Ascending aorta (tissue), 2 donors: ENCODE measurements around the gene PSAPL1. TPM values are rescaled to one million over a fixed set of nuclear protein-coding genes. Genes with fewer than 3 reads are reported as not detected.

Experiments used
- DNase-seq, 2 donors: peaks; one replicate each; pipeline ENCODE4 v3.0.0-alpha.2; 2019; ENCODE audit warnings: low spot score in 2 of 2
- H3K27ac ChIP-seq, 2 donors: fragments of 200-600 bp; sonication (generic); one replicate each; pipeline ENCODE4 v1.5.1; 2016 to 2017; ENCODE audit warnings: mild to moderate bottlenecking in 1 of 2
- H3K27me3 ChIP-seq: fragments of 200-600 bp; sonication (generic); one replicate; pipeline ENCODE4 v1.5.1; 2017
- H3K36me3 ChIP-seq, 2 donors: fragments of 200-600 bp; sonication (generic); one replicate each; pipeline ENCODE4 v1.5.1; 2016
- H3K4me1 ChIP-seq, 2 donors: fragments of 200-600 bp; sonication (generic); one replicate each; pipeline ENCODE4 v1.5.1; 2016 to 2017; ENCODE audit warnings: mild to moderate bottlenecking in 1 of 2
- H3K4me3 ChIP-seq, 2 donors: fragments of 200-600 bp; sonication (generic); one replicate each; pipeline ENCODE4 v1.5.1; 2016 to 2017; ENCODE audit warnings: mild to moderate bottlenecking in 1 of 2
- H3K9me3 ChIP-seq, 2 donors: fragments of 200-600 bp; sonication (generic); one replicate each; pipeline ENCODE4 v1.5.1; 2016
- intact Hi-C: fragments of 100-400 bp; cut with DNase I; formaldehyde crosslinking; loops from one replicate; pipeline ENCODE4 v1.15.1; 2023
- total RNA-seq: library from RNA; depleted of rRNA; stranded (reverse); fragments of >200 nt; gene quantifications from one replicate; pipeline ENCODE4 v1.1.0, GENCODE V29; 2016
- TF ChIP-seq, protein P1 (sequence below), 3 experiments: fragments of 200-600 bp in 2 of 3; fragments of 450-650 bp in 1 of 3; sonication (generic) in 2 of 3; IDR thresholded peaks; one replicate each; pipeline ENCODE4 v1.5.1; 2016 to 2019; ENCODE audit warnings: antibody characterized with exemption in 3 of 3, mild to moderate bottlenecking in 1 of 3, moderate library complexity in 1 of 3

Gene PSAPL1
- total RNA-seq, 1 donor from 2014 or later = not detected

DNA sequence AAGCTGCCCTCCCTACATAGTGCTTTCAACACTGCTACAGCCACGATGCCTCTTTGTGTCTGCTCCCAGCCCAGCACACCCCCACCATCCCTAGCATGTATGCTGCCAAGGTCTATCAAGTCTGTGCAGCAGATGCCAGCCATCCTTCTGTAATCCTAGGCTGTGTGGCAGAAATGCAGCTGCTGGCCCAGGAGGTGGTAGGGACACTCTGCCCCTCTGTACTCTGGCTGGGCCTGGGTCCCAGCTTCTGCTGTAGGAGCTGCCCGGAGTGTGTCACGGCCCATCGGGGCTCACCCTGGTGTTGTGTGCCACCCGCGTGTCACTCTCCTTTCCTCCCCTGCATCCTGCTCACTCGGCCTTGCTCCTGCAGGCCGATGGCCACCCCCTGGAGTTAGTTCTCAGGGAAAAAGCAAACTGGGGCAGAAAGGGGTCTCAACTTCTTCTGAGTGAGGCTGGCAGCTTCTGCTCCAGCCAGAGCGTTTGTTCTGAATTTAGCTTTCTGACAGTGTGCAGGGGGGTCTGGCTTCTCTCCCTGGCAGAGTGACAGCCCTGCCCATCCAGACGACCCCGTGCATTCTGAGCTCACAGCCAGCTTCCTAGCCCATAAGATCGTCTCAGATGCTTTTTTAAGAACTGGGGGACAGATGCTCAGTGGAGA is 22.7 kb downstream of the PSAPL1 start:
- Histone ChIP-seq H3K27ac (no peak overlapping the region), H3K27me3 (no peaks in the 10 kb centered on the region)
- TF ChIP-seq, protein P1, sequence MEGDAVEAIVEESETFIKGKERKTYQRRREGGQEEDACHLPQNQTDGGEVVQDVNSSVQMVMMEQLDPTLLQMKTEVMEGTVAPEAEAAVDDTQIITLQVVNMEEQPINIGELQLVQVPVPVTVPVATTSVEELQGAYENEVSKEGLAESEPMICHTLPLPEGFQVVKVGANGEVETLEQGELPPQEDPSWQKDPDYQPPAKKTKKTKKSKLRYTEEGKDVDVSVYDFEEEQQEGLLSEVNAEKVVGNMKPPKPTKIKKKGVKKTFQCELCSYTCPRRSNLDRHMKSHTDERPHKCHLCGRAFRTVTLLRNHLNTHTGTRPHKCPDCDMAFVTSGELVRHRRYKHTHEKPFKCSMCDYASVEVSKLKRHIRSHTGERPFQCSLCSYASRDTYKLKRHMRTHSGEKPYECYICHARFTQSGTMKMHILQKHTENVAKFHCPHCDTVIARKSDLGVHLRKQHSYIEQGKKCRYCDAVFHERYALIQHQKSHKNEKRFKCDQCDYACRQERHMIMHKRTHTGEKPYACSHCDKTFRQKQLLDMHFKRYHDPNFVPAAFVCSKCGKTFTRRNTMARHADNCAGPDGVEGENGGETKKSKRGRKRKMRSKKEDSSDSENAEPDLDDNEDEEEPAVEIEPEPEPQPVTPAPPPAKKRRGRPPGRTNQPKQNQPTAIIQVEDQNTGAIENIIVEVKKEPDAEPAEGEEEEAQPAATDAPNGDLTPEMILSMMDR (IDR thresholded peaks at IDR 0.05) = no peak

DNA sequence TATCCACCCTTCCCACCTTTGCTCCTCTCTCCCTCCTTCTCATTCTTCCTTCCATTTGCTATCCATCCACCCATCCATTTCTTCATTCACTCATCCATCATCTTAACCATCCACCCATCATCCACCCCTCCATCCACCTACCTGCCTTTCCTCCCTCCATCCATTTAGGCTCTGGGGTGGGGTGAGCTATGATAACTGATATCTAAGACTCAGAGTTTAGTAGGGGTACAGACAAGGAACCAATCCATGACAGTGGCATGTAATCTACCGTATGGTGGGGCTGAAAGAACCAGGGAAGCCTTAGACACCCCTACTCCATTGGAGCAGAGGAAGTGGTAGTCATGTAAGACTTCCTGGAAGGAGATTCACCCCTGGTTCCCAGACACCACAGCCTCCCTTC is 23.2 kb downstream of the PSAPL1 start:
- intact Hi-C loops = no loop called here
- Histone ChIP-seq H3K9me3 (peaks cover 14 to 21% of the 10 kb centered on the region in 2 donors), H3K4me1 (no peaks in the 10 kb centered on the region), H3K4me3 (no peak overlapping the region), H3K27me3 (no peaks in the 10 kb centered on the region), H3K27ac (no peak overlapping the region), H3K36me3 (no peaks in the 10 kb centered on the region)
- TF ChIP-seq, protein P1 (IDR thresholded peaks at IDR 0.05) = no peak
- DNase-seq = no peak

More for the DNA sequence above, 22.7 kb downstream of the PSAPL1 start:
- H3K4me1 ChIP-seq = no peaks in the 10 kb centered on the region
- no peaks in the 10 kb centered on the region for H3K36me3 ChIP-seq
- intact Hi-C loops = no loop called here
- DNase-seq = peak; percentile 7 to 27
- H3K9me3 ChIP-seq = peaks cover 14 to 21% of the 10 kb centered on the region in 2 donors
- H3K4me3 ChIP-seq = no peak overlapping the region

DNA sequence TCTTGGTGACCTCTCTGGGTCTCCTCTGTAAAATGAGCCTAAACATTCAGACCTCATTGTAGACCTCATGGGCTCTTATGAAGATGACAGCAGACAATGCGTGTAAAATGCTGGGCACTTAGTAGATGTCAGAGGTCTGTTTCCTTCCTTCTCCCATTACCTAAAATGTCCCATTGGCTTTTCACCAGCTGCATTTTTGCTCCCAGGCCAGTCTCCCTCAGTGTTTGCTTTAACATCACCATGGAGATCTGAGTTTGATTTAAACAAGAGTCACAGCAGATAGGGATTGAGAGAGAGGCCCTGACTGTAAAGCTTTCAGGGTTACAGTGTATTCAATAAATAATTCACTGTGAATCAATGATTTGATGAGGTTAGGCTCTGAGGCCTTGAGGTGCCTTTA is 24.3 kb downstream of the PSAPL1 start:
- H3K4me1 ChIP-seq = no peaks in the 10 kb centered on the region
- DNase-seq = no peak
- no peaks in the 10 kb centered on the region for H3K27me3 ChIP-seq
- peaks cover 14 to 21% of the 10 kb centered on the region in 2 donors for H3K9me3 ChIP-seq
- TF ChIP-seq, protein P1 (IDR thresholded peaks at IDR 0.05) = no peak
- no peak overlapping the region for H3K4me3 ChIP-seq
- intact Hi-C loops = no loop called here
- H3K27ac ChIP-seq = no peak overlapping the region
- no peaks in the 10 kb centered on the region for H3K36me3 ChIP-seq

DNA sequence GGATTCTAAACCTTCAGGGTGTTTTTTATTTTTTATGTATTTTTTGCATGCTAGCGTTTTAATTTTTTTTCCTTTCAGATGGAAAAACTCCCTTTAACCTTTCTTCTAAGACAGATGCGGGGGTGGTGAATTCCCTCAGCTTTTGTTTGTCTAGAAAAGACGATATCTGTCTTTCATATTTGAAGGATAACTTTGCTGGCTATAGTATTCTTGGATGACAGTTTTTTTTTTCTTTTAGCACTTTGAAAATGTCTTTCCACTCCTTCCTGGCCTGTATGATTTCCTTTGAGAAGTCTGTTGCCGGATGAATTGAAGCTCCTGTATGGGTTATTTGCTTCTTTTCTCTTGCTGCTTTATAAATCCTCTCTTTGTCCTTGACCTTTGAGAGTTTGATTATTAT is 26.6 kb downstream of the PSAPL1 start:
- TF ChIP-seq, protein P1 (IDR thresholded peaks at IDR 0.05) = no peak
- intact Hi-C loops = no loop called here

DNA sequence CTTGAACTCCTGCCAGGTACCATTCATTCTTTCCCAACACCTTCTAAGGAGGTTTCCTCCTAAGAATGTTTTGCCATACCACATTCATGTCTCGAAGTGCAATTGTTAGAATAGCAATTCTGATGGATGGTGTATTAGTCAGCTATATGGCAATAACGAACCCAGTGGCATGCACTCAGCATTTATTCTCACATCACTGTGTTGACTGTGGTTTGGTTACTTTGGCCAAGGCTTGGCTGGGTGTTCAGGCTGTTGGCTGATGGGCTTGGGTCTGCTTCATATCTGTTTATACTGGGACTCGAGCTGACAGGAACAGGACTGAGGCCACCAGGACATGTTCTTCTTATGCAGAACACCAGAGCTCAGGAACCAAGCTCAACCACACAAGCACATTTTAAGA is 31.7 kb downstream of the PSAPL1 start:
- Histone ChIP-seq H3K27me3 (no peaks in the 10 kb centered on the region), H3K36me3 (no peaks in the 10 kb centered on the region), H3K27ac (no peak overlapping the region), H3K9me3 (peaks cover under 1 to 9% of the 10 kb centered on the region in 2 donors), H3K4me3 (no peak overlapping the region), H3K4me1 (no peaks in the 10 kb centered on the region)
- intact Hi-C loops = no loop called here
- TF ChIP-seq, protein P1 (IDR thresholded peaks at IDR 0.05) = no peak
- peak; percentile 5 to 31 for DNase-seq

More for the DNA sequence above, 26.6 kb downstream of the PSAPL1 start:
- Histone ChIP-seq H3K36me3 (no peaks in the 10 kb centered on the region), H3K27ac (no peak overlapping the region), H3K4me3 (no peak overlapping the region), H3K4me1 (no peaks in the 10 kb centered on the region), H3K9me3 (peaks cover 14 to 21% of the 10 kb centered on the region in 2 donors), H3K27me3 (no peaks in the 10 kb centered on the region)
- DNase-seq = no peak
